T-helper 1 cell treated with Interleukin-12 subunit alpha and Interleukin-12 subunit beta and Interleukin-4 antibody, amounts not matched to agents 30 ng/mL and 1 ng/mL, for 36 hours (primary cell): ENCODE results near the gene PEPD. TPM values are rescaled to one million over a fixed set of nuclear protein-coding genes. Genes with fewer than 3 reads are reported as not detected.

Experiments
- intact Hi-C: fragments of 100-400 bp; cut with micrococcal nuclease; formaldehyde crosslinking; loops from one replicate; pipeline ENCODE4 v1.15.1; 2024
- total RNA-seq: library from RNA; stranded (reverse); gene quantifications from 2 replicates; pipeline ENCODE4 v1.2.3, GENCODE V29; 2022

PEPD gene
- total RNA-seq, 1 donor from 2014 or later: 18.4 TPM

- intact Hi-C loops: no loop called here
Measured at GRCh38 chr19:33339016-33339984, 182.3 kb downstream of the PEPD start.

Other genes starting within 250 kb of the PEPD start
- 0.24 and 0.51 TPM in 2 replicates for gene CEBPA, start 219.3 kb downstream of the PEPD start, total RNA-seq
- 23.3 and 23.9 TPM in 2 replicates for gene CEBPG, start 148.1 kb downstream of the PEPD start, total RNA-seq
- not detected in 2 replicates for gene CHST8, start 100.2 kb upstream of the PEPD start, total RNA-seq